Stimulated activated CD8-positive, alpha-beta memory T cell treated with anti-CD3 and anti-CD28 coated beads, Interleukin-15, amount 100 ng/mL, for 4 hours (primary cell): ENCODE measurements around the gene FRK.
"Not testable (repeated sequence)": the region's sequence is repeated elsewhere in the genome, so short reads cannot be mapped to it uniquely, and the experiment has no call there.

Experiments
- DNase-seq, 2 donors: peaks; one replicate each; pipeline ENCODE4 v3.0.0-alpha.2; 2020; ENCODE audit warnings: low read depth in 2 of 2

Gene FRK

GRCh38 chr6:115947966-115948541 lies 112.6 kb downstream of the FRK start:
- no peak for DNase-seq

GRCh38 chr6:115945812-115946211 lies 114.9 kb downstream of the FRK start:
- DNase-seq: no peak

GRCh38 chr6:115945306-115945705 lies 115.4 kb downstream of the FRK start:
- no peak for DNase-seq

- DNase-seq: not testable (repeated sequence)
Measured at GRCh38 chr6:115944829-115945228, 115.9 kb downstream of the FRK start.

- DNase-seq: not testable (repeated sequence)
Measured at GRCh38 chr6:115937502-115937901, 123.2 kb downstream of the FRK start.

- no peak for DNase-seq
Measured at GRCh38 chr6:115935361-115935760, 125.3 kb downstream of the FRK start.

GRCh38 chr6:115934829-115935228 lies 125.9 kb downstream of the FRK start:
- no peak for DNase-seq

GRCh38 chr6:115934145-115934544 lies 126.5 kb downstream of the FRK start:
- no peak for DNase-seq

- no peak for DNase-seq
Measured at GRCh38 chr6:115932481-115932880, 128.2 kb downstream of the FRK start.

GRCh38 chr6:115928000-115928399 lies 132.7 kb downstream of the FRK start:
- not testable (repeated sequence) for DNase-seq

GRCh38 chr6:115922971-115923370 lies 137.7 kb downstream of the FRK start:
- DNase-seq: no peak

- no peak for DNase-seq
Measured at GRCh38 chr6:115914098-115914497, 146.6 kb downstream of the FRK start.

- no peak for DNase-seq
Measured at GRCh38 chr6:115909923-115910546, 150.7 kb downstream of the FRK start.

- no peak for DNase-seq
Measured at GRCh38 chr6:115908906-115909559, 151.7 kb downstream of the FRK start.

- no peak for DNase-seq
Measured at GRCh38 chr6:115905471-115905870, 155.2 kb downstream of the FRK start.

GRCh38 chr6:115902436-115902835 lies 158.3 kb downstream of the FRK start:
- DNase-seq: no peak

GRCh38 chr6:115901896-115902295 lies 158.8 kb downstream of the FRK start:
- no peak for DNase-seq

- DNase-seq: no peak
Measured at GRCh38 chr6:115899730-115900282, 160.9 kb downstream of the FRK start.

- DNase-seq: no peak
Measured at GRCh38 chr6:115898246-115898645, 162.4 kb downstream of the FRK start.

GRCh38 chr6:115896538-115897129 lies 164.1 kb downstream of the FRK start:
- no peak for DNase-seq

- no peak for DNase-seq
Measured at GRCh38 chr6:115894426-115894992, 166.2 kb downstream of the FRK start.

- DNase-seq: no peak
Measured at GRCh38 chr6:115891750-115892149, 168.9 kb downstream of the FRK start.
